ENCODE results near the gene KIRREL3. TPM values are rescaled to one million over a fixed set of nuclear protein-coding genes. Genes with fewer than 3 reads are reported as not detected.

Gene KIRREL3
- total and polyA plus RNA-seq, 4 donors, result 0.02 to 0.71 (median 0.15) TPM; not detected in 1

DNA sequence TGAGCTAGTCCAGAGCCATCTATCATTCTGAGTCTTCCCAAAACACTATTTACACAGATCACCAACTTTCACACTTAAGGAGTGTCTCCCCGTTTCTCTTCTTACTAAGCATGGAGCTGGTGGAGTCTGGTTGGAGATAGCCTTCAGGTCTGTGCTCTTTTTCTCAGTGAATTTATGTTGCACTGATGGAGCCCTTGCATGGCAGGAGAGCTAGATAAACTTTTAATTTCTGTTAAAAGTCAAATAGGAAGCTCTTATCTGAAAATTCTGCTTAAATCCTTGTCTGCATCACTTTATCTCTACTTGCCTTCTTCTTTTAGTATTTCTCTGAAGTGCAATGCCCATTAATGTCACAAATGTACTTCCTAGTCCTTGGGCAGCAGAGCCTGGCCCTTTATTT, 581.7 kb downstream of the KIRREL3 start:
- ATAC-seq (ENCODE audit: insufficient read depth, low FRiP score) (no peak), DNase-seq (no peak)
- Histone ChIP-seq H3K9ac (ENCODE audit: insufficient read depth in 1 of 2, low read length in 2 of 2) (no peak overlapping the region), H3K36me3 (ENCODE audit: control insufficient read depth in 4 of 4, insufficient read depth in 4 of 4, low read length in 4 of 4) (peaks cover 0 to 6% (median 2%) of the 10 kb centered on the region in 4 donors), H3K4me1 (ENCODE audit: control insufficient read depth in 5 of 5, insufficient read depth in 5 of 5, low read length in 5 of 5) (peaks cover 27 to 71% (median 30%) of the 10 kb centered on the region in 5 donors), H3K27me3 (ENCODE audit: control insufficient read depth in 3 of 3, insufficient read depth in 3 of 3, low read length in 2 of 3) (no peaks in the 10 kb centered on the region), H3K9me3 (ENCODE audit: control insufficient read depth in 4 of 4, insufficient read depth in 3 of 4, low read length in 3 of 4) (no peaks in the 10 kb centered on the region), H3K27ac (ENCODE audit: low read depth in 1 of 2, low read length in 1 of 2) (peak overlapping the region in 1 of 2 donors; percentile 12), H3K4me3 (no peak overlapping the region)
- 48 to 70% methylated on average over 1 of the region's 1 CpG for WGBS, 2 donors
- no peak for TF ChIP-seq CTCF (IDR thresholded peaks at IDR 0.05; ENCODE audit: control extremely low read depth, extremely low read depth)

DNA sequence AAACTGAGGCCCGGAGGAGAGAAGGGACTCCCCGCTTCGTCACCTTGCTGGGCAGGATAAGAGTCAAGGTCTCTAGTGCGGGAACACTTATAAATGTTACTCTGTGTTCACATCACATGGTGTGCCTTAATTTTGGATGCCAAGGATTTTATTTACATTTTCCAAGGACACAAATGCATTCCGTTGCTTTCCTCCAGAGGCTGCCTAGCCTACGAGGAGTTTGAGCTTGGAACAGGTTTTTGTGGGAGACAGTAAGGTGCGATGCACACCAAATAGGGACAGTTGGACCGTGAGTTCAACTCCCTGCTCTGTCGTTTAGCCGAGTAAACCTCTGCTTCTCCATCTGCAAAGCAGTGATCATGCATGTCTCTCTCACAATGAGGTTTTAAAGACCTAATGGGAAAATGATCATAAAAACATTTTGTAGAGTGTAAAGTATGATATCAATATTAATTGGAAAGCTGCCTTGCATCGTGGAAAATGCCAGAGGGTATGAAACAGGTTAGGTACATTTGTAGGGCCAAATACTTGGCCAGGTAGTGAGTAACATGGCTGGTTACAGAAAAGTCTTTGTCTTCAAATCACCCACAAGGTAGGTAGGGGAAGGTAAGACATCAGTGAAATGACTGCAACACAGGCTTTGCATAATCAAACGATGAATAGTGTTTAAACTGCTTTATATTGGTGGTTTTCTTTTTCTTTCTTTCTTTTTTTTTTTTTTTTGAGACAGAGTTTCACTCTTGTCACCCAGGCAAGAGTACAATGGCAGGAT, 583.3 kb downstream of the KIRREL3 start:
- H3K27ac ChIP-seq (ENCODE audit: low read depth in 1 of 2, low read length in 1 of 2), result peak overlapping the region; percentile 89 to 93
- DNase-seq, result peak in 2 of 3 donors; percentile 51 to 60
- no peak overlapping the region for H3K4me3 ChIP-seq
- WGBS, 2 donors, result 64 to 79% methylated on average over 12 of the region's 12 CpGs
- no peak for TF ChIP-seq CTCF (IDR thresholded peaks at IDR 0.05; ENCODE audit: control extremely low read depth, extremely low read depth)
- no peak for ATAC-seq (ENCODE audit: insufficient read depth, low FRiP score)
- peaks cover 0 to 16% (median 8%) of the 10 kb centered on the region in 4 donors for H3K36me3 ChIP-seq (ENCODE audit: control insufficient read depth in 4 of 4, insufficient read depth in 4 of 4, low read length in 4 of 4)
- H3K4me1 ChIP-seq (ENCODE audit: control insufficient read depth in 5 of 5, insufficient read depth in 5 of 5, low read length in 5 of 5), result peaks cover 24 to 74% (median 30%) of the 10 kb centered on the region in 5 donors
- H3K27me3 ChIP-seq (ENCODE audit: control insufficient read depth in 3 of 3, insufficient read depth in 3 of 3, low read length in 2 of 3), result no peaks in the 10 kb centered on the region
- no peaks in the 10 kb centered on the region for H3K9me3 ChIP-seq (ENCODE audit: control insufficient read depth in 4 of 4, insufficient read depth in 3 of 4, low read length in 3 of 4)
- no peak overlapping the region for H3K9ac ChIP-seq (ENCODE audit: insufficient read depth in 1 of 2, low read length in 2 of 2)

DNA sequence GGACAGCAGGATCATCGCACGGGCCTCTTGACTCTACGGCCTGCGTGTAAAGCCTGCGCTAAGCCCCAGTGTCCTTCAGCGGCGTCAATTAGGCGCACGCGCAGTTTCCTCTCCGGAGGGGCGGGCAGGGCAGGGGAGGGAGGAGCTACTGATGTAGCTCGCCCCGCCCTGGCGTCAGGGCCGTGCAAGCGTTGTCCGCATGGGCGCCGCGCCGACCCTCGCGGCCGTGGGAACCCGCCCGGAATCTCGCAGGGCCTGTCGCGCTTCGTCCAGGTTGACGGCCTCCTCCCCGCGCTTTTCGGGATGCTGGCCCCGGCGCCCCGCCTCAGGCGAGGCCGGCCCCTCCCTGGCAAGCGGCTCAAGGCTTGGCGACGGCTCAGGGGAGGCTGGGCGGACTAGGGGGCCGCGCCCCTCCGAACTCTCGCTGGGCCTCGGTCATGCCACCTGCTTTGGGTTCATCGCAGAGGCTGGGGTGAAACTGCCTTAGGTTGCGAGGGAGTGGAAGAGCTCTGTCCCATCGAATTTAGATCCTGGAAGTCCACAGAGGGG, 584.0 kb downstream of the KIRREL3 start:
- DNase-seq (peak; percentile 91 to 95 (median 93)), ATAC-seq (ENCODE audit: insufficient read depth, low FRiP score) (peak; percentile 90)
- no peaks in the 10 kb centered on the region for H3K27me3 ChIP-seq (ENCODE audit: control insufficient read depth in 3 of 3, insufficient read depth in 3 of 3, low read length in 2 of 3)
- peaks cover 22 to 68% (median 30%) of the 10 kb centered on the region in 5 donors for H3K4me1 ChIP-seq (ENCODE audit: control insufficient read depth in 5 of 5, insufficient read depth in 5 of 5, low read length in 5 of 5)
- peaks cover 0 to 23% (median 8%) of the 10 kb centered on the region in 4 donors for H3K36me3 ChIP-seq (ENCODE audit: control insufficient read depth in 4 of 4, insufficient read depth in 4 of 4, low read length in 4 of 4)
- no peak for TF ChIP-seq CTCF (IDR thresholded peaks at IDR 0.05; ENCODE audit: control extremely low read depth, extremely low read depth)
- WGBS, 2 donors, result 4% methylated on average over 48 to 52 of the region's 52 CpGs
- H3K9ac ChIP-seq (ENCODE audit: insufficient read depth in 1 of 2, low read length in 2 of 2), result peak overlapping the region in 1 of 2 donors; percentile 73
- no peaks in the 10 kb centered on the region for H3K9me3 ChIP-seq (ENCODE audit: control insufficient read depth in 4 of 4, insufficient read depth in 3 of 4, low read length in 3 of 4)
- peak overlapping the region; percentile 51 for H3K4me3 ChIP-seq
- peak overlapping the region; percentile 89 to 93 for H3K27ac ChIP-seq (ENCODE audit: low read depth in 1 of 2, low read length in 1 of 2)
